Stimulated activated CD8-positive, alpha-beta memory T cell treated with anti-CD3 and anti-CD28 coated beads, Interleukin-4, amount 100 ng/mL, for 4 hours (primary cell): ENCODE measurements around the gene PRF1.
A peak's percentile ranks its signal among the peaks of the same experiment; 100 is the strongest.
"Not testable (repeated sequence)": the region's sequence is repeated elsewhere in the genome, so short reads cannot be mapped to it uniquely, and the experiment has no call there.

Source experiments
- DNase-seq, 2 donors: peaks; one replicate each; pipeline ENCODE4 v3.0.0-alpha.2; 2020; ENCODE audit warnings: low read depth in 2 of 2, low spot score in 1 of 2

PRF1 gene

DNA sequence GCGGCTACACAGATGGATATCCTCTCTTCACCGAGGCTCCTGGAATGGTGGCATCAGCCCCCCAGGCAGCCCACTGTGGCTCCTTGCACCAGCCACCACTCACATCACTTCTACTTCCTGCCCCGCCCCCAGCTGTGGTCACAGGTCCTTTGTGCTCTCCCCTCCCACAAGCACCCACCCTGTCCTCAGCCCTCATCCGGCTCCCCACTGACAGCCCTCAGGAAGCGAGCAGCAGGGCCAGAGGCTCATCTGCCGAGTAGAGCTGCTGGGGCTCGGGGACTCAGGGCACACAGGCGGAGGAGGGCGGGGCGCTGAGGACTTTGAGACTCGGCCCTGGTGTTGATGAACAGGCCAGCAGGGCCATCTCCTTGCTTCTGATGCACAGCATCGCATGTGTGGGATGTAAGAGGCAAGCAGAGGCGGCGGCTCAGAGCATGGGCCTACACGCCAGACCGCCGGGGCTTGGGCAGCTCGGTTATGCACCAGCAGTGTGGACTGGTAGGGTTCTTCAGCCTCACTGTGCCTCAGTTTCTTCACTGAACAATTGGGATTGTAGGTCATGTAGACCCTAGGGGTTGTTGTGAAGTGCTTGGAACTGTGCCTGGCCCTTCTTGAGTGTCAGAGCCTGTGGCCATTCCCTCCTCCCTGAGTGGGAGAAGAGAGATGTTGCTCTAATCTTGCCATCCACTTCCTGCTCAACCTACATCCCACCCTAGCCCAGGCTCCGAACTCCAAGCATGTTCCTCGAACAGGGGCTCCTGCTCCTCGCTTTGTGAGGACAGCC lies at the start of gene PRF1:
Gene PRF1 (minus strand): TSS at position 77 of the 784 bp plus-strand sequence. CDS start 1,839 bp downstream, outside the sequence.
- peak; percentile 72 to 83 for DNase-seq

- no peak for DNase-seq
These were observed 49.1 kb upstream of the PRF1 start for GRCh38 chr10:70651661-70652060.

DNA sequence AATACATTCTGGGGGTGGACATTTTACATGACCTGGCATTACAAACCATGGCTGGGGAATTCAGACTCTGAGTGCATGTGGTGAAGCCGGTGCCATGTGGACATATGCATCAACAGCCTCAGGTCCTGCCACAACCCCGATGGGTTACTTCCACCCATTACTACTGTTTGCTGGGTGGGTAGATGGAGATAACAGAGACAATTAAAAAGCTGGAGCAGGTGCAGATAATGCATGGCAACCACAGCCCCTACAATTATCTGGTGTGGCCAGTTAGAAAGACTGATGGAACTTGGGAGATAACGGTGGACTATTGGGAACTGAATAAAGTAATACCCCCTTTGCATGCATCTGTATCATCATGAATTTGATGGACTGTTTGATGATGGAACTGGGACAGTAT lies 48.2 kb upstream of the PRF1 start:
- DNase-seq: no peak

DNA sequence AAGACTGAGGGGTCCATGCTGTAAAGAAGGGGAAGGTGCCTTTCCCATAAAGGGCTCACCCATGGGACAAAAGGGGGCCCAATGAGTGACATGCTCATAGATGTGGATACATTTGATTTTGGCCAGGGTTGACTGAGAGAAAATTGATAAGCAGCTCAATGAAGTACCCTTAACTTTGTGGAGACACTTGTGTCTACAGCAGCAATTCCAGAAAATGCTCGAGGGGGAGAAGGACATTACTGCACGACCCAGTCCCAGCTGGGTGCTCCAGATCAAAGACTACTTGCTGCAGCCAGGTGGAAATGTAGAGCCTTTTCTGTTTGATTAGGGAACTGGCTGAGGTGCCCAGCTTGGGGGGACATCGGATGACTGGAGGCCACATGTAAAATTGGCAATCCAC lies 47.6 kb upstream of the PRF1 start:
- DNase-seq: no peak

DNA sequence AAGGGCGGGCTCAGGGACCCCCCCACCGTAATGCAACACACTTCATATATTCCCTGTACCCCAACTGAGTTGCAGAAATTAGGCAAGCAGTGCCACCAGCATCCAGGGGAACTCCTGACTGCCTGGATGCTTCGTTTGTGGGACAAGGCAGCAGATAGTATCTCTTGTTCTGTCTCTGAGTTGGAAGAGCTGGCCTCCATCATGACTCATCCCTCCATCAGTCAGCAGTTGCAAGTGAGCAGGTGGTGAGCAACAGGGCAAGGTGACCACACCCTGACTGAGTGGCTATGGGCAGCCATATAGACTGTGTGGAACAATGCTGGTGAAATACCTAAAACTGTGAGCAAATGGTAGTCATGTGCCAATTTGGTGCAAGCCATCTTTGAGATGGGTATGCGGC lies 47.0 kb upstream of the PRF1 start:
- DNase-seq: no peak

DNA sequence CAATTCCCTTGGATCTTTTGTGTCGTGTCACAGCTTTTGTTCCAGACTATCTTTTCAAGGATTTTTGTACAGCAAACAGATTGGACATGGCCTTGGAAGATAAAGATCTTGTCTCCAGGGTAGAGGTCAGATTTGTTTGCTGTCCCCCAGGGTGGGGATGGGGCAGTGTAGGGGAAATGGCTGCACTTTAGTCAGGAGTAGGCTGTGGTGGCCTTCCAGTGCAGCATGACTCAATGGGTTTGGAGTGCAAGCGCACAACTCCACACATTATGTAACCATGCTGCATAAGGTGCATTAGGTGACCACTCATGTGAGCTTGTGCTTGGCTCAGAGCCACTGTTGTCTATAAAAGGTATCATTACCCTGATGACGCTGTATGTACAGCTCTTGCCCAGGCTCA lies 45.9 kb upstream of the PRF1 start:
- no peak for DNase-seq

GRCh38 chr10:70647086-70647485 lies 44.5 kb upstream of the PRF1 start:
- no peak for DNase-seq

GRCh38 chr10:70644959-70645358 lies 42.4 kb upstream of the PRF1 start:
- not testable (repeated sequence) for DNase-seq

- not testable (repeated sequence) for DNase-seq
These were observed 40.7 kb upstream of the PRF1 start for GRCh38 chr10:70643272-70643671.

DNA sequence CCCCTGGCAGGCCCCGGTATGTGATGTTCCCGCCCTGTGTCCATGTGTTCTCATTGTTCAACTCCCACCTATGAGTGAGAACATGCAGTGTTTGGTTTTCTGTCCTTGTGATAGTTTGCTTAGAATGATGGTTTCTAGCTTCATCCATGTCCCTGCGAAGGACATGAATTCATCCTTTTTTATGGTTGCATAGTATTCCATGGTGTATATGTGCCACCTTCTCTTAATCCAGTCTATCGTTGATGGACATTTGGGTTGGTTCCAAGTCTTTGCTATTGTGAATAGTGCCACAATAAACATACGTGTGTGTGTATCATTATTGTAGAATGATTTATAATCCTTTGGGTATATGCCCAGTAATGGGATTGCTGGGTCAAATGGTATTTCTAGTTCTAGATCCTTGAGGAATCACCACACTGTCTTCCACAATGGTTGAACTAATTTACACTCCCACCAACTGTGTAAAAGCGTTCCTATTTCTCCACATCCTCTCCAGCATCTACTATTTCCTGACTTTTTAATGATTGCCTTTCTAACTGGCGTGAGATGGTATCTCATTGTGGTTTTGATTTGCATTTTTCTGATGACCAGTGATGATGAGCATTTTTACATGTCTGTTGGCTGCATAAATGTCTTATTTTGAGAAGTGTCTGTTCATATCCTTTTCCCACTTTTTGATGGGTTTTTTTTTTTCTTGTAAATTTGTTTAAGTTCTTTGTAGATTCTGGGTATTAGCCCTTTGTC lies 37.3 kb upstream of the PRF1 start:
- not testable (repeated sequence) for DNase-seq

DNA sequence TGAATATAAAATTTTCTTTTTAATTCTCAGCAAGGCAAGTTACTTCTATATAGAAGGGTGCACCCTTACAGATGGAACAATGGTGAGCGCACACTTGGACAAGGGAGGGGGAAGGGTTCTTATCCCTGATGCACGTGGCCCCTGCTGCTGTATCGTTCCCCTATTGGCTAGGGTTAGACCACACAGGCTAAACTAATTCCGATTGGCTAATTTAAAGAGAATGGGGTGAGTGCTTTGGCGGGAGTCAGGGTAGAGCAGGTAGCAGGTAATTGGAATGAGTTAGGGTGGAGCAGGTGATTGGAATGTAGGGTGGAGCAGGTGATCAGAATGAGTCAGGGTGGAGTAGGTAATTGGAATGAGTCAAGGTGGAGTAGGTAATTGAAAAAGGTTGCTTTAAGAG lies 32.0 kb upstream of the PRF1 start:
- not testable (repeated sequence) for DNase-seq

GRCh38 chr10:70634011-70634410 lies 31.5 kb upstream of the PRF1 start:
- DNase-seq: no peak

DNA sequence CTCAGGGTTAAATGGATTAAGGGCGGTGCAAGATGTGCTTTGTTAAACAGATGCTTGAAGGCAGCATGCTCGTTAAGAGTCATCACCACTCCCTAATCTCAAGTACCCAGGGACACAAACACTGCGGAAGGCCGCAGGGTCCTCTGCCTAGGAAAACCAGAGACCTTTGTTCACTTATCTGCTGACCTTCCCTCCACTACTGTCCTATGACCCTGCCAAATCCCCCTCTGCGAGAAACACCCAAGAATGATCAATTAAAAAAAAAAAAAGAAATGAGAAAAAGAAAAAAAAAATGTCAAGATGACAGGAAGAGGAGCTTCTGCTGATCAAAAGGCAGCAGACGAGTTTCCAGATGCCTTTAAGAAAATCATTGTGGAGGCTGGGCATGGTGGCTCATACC lies 29.2 kb upstream of the PRF1 start:
- DNase-seq: not testable (repeated sequence)

DNA sequence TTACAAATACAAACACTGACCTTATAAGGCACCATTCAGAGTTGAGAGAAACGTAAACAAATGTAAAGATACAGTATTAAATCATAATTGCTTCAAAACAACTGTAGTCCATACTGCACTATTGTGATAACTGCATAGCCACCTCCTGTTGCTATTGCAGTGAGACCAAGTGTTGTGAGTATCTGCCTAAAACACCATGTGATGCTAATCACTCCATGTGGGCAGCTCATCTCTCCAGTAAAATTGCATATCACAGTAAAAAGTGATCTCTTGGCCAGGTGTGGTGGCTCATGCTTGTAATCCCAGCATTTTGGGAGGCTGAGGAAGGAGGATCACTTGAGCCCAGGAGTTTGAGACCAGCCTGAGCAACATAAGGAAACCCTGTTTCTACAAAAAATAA lies 26.8 kb upstream of the PRF1 start:
- DNase-seq: no peak

GRCh38 chr10:70626056-70626455 lies 23.5 kb upstream of the PRF1 start:
- DNase-seq: no peak

GRCh38 chr10:70622981-70623844 lies 20.7 kb upstream of the PRF1 start:
- DNase-seq: no peak

DNA sequence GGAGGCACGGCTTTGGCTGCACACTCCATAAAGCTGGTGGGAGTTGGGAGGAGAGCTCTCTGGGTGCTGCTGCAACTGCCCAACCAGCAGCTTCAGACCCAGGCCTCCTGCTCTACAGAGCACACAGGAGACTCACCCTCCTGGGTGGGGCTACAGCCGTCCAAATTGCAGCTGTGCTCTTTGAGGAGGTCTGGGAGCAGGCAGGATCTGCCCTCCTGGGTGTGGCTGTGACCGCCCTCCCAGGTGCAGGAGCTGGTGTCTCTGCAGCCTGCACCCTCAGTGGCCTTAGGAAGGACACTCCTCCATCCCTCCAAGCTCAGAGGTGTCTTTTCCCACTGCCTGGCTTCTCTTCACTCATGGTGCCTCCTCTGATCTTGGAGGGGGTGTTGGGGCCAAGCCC lies 20.0 kb upstream of the PRF1 start:
- no peak for DNase-seq

- DNase-seq: no peak
These were observed 19.1 kb upstream of the PRF1 start for GRCh38 chr10:70621503-70622078.

DNA sequence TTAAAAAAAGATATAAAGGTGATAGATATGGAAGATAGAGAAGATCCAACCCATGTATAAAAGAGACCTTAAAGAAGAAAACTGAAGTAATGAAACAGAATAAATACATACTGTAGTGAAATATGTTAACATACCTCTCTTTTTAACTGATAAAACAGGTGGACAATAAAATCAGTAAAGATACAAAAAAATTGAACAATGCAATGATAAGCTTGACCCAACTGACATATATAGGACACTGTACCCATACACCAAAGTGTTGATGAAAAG lies 17.4 kb upstream of the PRF1 start:
- DNase-seq: no peak

- DNase-seq: no peak
These were observed 16.9 kb upstream of the PRF1 start for GRCh38 chr10:70619271-70620019.

- DNase-seq: no peak
These were observed 16.1 kb upstream of the PRF1 start for GRCh38 chr10:70618663-70619062.
